HepG2 (cell line): ENCODE data around the gene SOX12. TPM values are rescaled to one million over a fixed set of nuclear protein-coding genes. Genes with fewer than 3 reads are reported as not detected.

Source experiments
- ARNT ChIP-seq: fragments of 450-650 bp; IDR thresholded peaks from 2 replicates; pipeline ENCODE4 v1.6.1; 2017
- ERF ChIP-seq: IDR thresholded peaks from 2 replicates; pipeline ENCODE4 v1.6.1; 2018; ENCODE audit warnings: missing biosample characterization, missing genetic modification reagents
- HOXA7 ChIP-seq: sonication (generic); formaldehyde crosslinking; IDR thresholded peaks from 2 replicates; pipeline ENCODE4 v1.8.1; 2022; ENCODE audit warnings: mild to moderate bottlenecking, missing genetic modification reagents, moderate library complexity
- HOXA9 ChIP-seq: sonication (generic); formaldehyde crosslinking; IDR thresholded peaks from 2 replicates; pipeline ENCODE4 v1.8.1; 2022; ENCODE audit warnings: missing genetic modification reagents, mild to moderate bottlenecking, moderate library complexity, borderline replicate concordance
- IRF2 ChIP-seq: IDR thresholded peaks from 2 replicates; pipeline ENCODE4 v1.6.1; 2018; ENCODE audit warnings: missing genetic modification reagents, missing compliant biosample characterization
- PLRG1 ChIP-seq: fragments of 450-650 bp; conservative IDR thresholded peaks from 2 replicates; pipeline ENCODE4 v1.6.1; 2016
- RARG ChIP-seq: sonication (generic); formaldehyde crosslinking; IDR thresholded peaks from 2 replicates; pipeline ENCODE4 v1.4.0; 2020; ENCODE audit warnings: low read depth, mild to moderate bottlenecking, missing genetic modification reagents
- SOX6 ChIP-seq, 2 experiments: fragments of 450-650 bp in 1 of 2; sonication (generic) in 1 of 2; formaldehyde crosslinking in 1 of 2; IDR thresholded peaks; 2 replicates each; pipeline versions ENCODE4 v1.4.0 to v1.6.1; 2017 to 2020; ENCODE audit warnings: antibody characterized with exemption in 1 of 2, mild to moderate bottlenecking in 1 of 2, missing genetic modification reagents in 1 of 2
- SRY ChIP-seq: sonication (generic); formaldehyde crosslinking; IDR thresholded peaks from 2 replicates; pipeline ENCODE4 v1.8.0; 2022; ENCODE audit warnings: mild to moderate bottlenecking, missing genetic modification reagents
- TBX2 ChIP-seq: sonication (generic); formaldehyde crosslinking; IDR thresholded peaks from 2 replicates; pipeline ENCODE4 v1.5.0; 2020; ENCODE audit warnings: missing genetic modification reagents, mild to moderate bottlenecking, borderline replicate concordance
- TMF1 ChIP-seq: sonication (generic); formaldehyde crosslinking; IDR thresholded peaks from 2 replicates; pipeline ENCODE4 v1.8.1; 2022; ENCODE audit warnings: low read depth, missing genetic modification reagents
- ZFP36L2 ChIP-seq: sonication (generic); formaldehyde crosslinking; IDR thresholded peaks from 2 replicates; pipeline ENCODE4 v1.4.0; 2020; ENCODE audit warnings: missing genetic modification reagents
- ZMAT5 ChIP-seq: sonication (generic); formaldehyde crosslinking; IDR thresholded peaks from 2 replicates; pipeline ENCODE4 v1.5.0; 2020; ENCODE audit warnings: mild to moderate bottlenecking, low read depth, missing genetic modification reagents, borderline replicate concordance
- ZMYM4 ChIP-seq: sonication (generic); formaldehyde crosslinking; IDR thresholded peaks from 2 replicates; pipeline ENCODE4 v1.8.1; 2023; ENCODE audit warnings: mild to moderate bottlenecking, missing genetic modification reagents
- ZNF230 ChIP-seq: sonication (generic); formaldehyde crosslinking; IDR thresholded peaks from 2 replicates; pipeline ENCODE4 v1.4.0; 2020; ENCODE audit warnings: mild to moderate bottlenecking, missing genetic modification reagents
- ZNF256 ChIP-seq: sonication (generic); formaldehyde crosslinking; conservative IDR thresholded peaks from 2 replicates; pipeline ENCODE4 v1.4.0; 2020; ENCODE audit warnings: missing genetic modification reagents
- ZNF33B ChIP-seq: sonication (generic); formaldehyde crosslinking; IDR thresholded peaks from 2 replicates; pipeline ENCODE4 v1.5.1; 2020; ENCODE audit warnings: mild to moderate bottlenecking, missing genetic modification reagents
- ZNF563 ChIP-seq: sonication (generic); formaldehyde crosslinking; IDR thresholded peaks from 2 replicates; pipeline ENCODE4 v1.8.0; 2022; ENCODE audit warnings: mild to moderate bottlenecking, moderate library complexity, missing genetic modification reagents
- ZNF674 ChIP-seq: sonication (generic); formaldehyde crosslinking; IDR thresholded peaks from 2 replicates; pipeline ENCODE4 v1.5.0; 2020; ENCODE audit warnings: low read depth, mild to moderate bottlenecking, missing genetic modification reagents
- ZNF780A ChIP-seq: sonication (generic); formaldehyde crosslinking; IDR thresholded peaks from 2 replicates; pipeline ENCODE4 v1.8.0; 2022; ENCODE audit warnings: mild to moderate bottlenecking, missing genetic modification reagents, moderate library complexity
- polyA plus RNA-seq, 8 experiments: library from polyadenylated mRNA; depleted of rRNA in 3 of 8; stranded (reverse) in 7 of 8; unstranded in 1 of 8; fragments of >200 nt; fragmentation: Illumina TruSeq in 4 of 8; extraction: Trizol in 4 of 8; gene quantifications; 2 replicates each; pipeline versions ENCODE4 v1.2.1 to v1.2.3, GENCODE V29; 2011 to 2016; ENCODE audit warnings: low read depth in 4 of 8, missing spikeins in 1 of 8, mixed read lengths in 1 of 8; ENCODE audit not compliant: insufficient read depth in 1 of 8
- total RNA-seq, 5 experiments: library from RNA; depleted of rRNA; stranded (reverse); fragments of >200 nt; fragmentation: Illumina TruSeq; extraction: Trizol; gene quantifications; 2 replicates each; pipeline ENCODE4 v1.2.3, GENCODE V29; 2016; ENCODE audit warnings: low read depth in 1 of 5
- TF ChIP-seq, protein P1 (sequence below): sonication (generic); formaldehyde crosslinking; IDR thresholded peaks from 2 replicates; pipeline ENCODE4 v1.8.0; 2022; ENCODE audit warnings: missing genetic modification reagents, low read depth, mild to moderate bottlenecking, borderline replicate concordance
- TF ChIP-seq, protein P2 (sequence below): sonication (generic); formaldehyde crosslinking; IDR thresholded peaks from 2 replicates; pipeline ENCODE4 v1.4.0; 2020; ENCODE audit warnings: missing genetic modification reagents, borderline replicate concordance
- TF ChIP-seq, protein P3 (sequence below): sonication (generic); formaldehyde crosslinking; IDR thresholded peaks from 2 replicates; pipeline ENCODE4 v1.8.0; 2022; ENCODE audit warnings: missing genetic modification reagents, mild to moderate bottlenecking, borderline replicate concordance
- TF ChIP-seq, protein P4 (sequence below): sonication (generic); formaldehyde crosslinking; IDR thresholded peaks from 2 replicates; pipeline ENCODE4 v1.4.0; 2020; ENCODE audit warnings: missing genetic modification reagents

SOX12 gene
- total and polyA plus RNA-seq, 2 of the 13 experiments (the other 11 are each of a cell fraction or from before 2014, with no cell fraction given), result 10.0 to 18.7 TPM

- TF ChIP-seq ZNF563 (CRISPR knock-in tag), result no peak
- TF ChIP-seq RARG, result no peak
- TF ChIP-seq TMF1 (CRISPR knock-in tag), result 0 out of 2 replicates have a peak, but pooled peaks have one; percentile 60
- no peak for TF ChIP-seq ZMAT5
- TF ChIP-seq ZNF256 (CRISPR knock-in tag), result 0 out of 2 replicates have a peak, but pooled peaks have one; percentile 55
- no peak for TF ChIP-seq HOXA7 (CRISPR knock-in tag)
- no peak for TF ChIP-seq HOXA9 (CRISPR knock-in tag)
- no peak for TF ChIP-seq SOX6 (IDR thresholded peaks at IDR 0.05)
- TF ChIP-seq SOX6 (CRISPR knock-in tag; IDR thresholded peaks at IDR 0.05), result peak; percentile 25; the same call in 1 of the 2 replicates
- no peak for TF ChIP-seq ZFP36L2 (CRISPR knock-in tag)
- TF ChIP-seq, protein P1, sequence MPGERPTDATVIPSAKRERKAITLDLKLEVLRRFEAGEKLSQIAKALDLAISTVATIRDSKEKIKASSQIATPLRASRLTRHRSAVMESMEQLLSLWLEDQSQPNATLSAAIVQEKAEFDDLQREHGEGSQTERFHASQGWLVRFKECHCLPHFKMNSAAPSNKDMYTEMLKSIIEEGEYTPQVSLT (CRISPR knock-in tag), result no peak
- TF ChIP-seq TBX2 (CRISPR knock-in tag), result peak; percentile 89
- TF ChIP-seq, protein P2, sequence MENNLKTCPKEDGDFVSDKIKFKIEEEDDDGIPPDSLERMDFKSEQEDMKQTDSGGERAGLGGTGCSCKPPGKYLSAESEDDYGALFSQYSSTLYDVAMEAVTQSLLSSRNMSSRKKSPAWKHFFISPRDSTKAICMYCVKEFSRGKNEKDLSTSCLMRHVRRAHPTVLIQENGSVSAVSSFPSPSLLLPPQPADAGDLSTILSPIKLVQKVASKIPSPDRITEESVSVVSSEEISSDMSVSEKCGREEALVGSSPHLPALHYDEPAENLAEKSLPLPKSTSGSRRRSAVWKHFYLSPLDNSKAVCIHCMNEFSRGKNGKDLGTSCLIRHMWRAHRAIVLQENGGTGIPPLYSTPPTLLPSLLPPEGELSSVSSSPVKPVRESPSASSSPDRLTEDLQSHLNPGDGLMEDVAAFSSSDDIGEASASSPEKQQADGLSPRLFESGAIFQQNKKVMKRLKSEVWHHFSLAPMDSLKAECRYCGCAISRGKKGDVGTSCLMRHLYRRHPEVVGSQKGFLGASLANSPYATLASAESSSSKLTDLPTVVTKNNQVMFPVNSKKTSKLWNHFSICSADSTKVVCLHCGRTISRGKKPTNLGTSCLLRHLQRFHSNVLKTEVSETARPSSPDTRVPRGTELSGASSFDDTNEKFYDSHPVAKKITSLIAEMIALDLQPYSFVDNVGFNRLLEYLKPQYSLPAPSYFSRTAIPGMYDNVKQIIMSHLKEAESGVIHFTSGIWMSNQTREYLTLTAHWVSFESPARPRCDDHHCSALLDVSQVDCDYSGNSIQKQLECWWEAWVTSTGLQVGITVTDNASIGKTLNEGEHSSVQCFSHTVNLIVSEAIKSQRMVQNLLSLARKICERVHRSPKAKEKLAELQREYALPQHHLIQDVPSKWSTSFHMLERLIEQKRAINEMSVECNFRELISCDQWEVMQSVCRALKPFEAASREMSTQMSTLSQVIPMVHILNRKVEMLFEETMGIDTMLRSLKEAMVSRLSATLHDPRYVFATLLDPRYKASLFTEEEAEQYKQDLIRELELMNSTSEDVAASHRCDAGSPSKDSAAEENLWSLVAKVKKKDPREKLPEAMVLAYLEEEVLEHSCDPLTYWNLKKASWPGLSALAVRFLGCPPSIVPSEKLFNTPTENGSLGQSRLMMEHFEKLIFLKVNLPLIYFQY (CRISPR knock-in tag), result 0 out of 2 replicates have a peak, but pooled peaks have one; percentile 67
- no peak for TF ChIP-seq ARNT
- TF ChIP-seq, protein P3, sequence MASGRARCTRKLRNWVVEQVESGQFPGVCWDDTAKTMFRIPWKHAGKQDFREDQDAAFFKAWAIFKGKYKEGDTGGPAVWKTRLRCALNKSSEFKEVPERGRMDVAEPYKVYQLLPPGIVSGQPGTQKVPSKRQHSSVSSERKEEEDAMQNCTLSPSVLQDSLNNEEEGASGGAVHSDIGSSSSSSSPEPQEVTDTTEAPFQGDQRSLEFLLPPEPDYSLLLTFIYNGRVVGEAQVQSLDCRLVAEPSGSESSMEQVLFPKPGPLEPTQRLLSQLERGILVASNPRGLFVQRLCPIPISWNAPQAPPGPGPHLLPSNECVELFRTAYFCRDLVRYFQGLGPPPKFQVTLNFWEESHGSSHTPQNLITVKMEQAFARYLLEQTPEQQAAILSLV, result 0 out of 2 replicates have a peak, but pooled peaks have one; percentile 27
- no peak for TF ChIP-seq ZNF33B (CRISPR knock-in tag)
- TF ChIP-seq SRY (CRISPR knock-in tag), result no peak
- no peak for TF ChIP-seq ZNF780A
- TF ChIP-seq ZMYM4, result peak; percentile 80; the same call in 1 of the 2 replicates
- TF ChIP-seq, protein P4, sequence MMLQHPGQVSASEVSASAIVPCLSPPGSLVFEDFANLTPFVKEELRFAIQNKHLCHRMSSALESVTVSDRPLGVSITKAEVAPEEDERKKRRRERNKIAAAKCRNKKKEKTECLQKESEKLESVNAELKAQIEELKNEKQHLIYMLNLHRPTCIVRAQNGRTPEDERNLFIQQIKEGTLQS (CRISPR knock-in tag), result no peak
- peak; percentile 51; the same call in 1 of the 2 replicates for TF ChIP-seq IRF2 (CRISPR knock-in tag)
- TF ChIP-seq PLRG1, result no peak
- TF ChIP-seq ERF (CRISPR knock-in tag), result peak; percentile 71; the same call in 1 of the 2 replicates
- no peak for TF ChIP-seq ZNF674 (CRISPR knock-in tag)
- no peak for TF ChIP-seq ZNF230 (CRISPR knock-in tag)
Observed at GRCh38 chr20:348972-349841, 23.9 kb downstream of the SOX12 start (continued).
